GM18505 (cell line): ENCODE data around the gene CELA2B.

Experiments used
- ATAC-seq: cut with Tn5 transposase; IDR thresholded peaks from one replicate; pipeline ENCODE4 v1.9.1; 2021; ENCODE audit not compliant: unreplicated experiment
- POLR2A ChIP-seq: IDR thresholded peaks from 4 replicates; pipeline ENCODE4 v1.6.1; 2011; ENCODE audit warnings: borderline replicate concordance; ENCODE audit not compliant: insufficient read depth, insufficient read length; ENCODE audit errors: extremely low read depth

The CELA2B gene

DNA sequence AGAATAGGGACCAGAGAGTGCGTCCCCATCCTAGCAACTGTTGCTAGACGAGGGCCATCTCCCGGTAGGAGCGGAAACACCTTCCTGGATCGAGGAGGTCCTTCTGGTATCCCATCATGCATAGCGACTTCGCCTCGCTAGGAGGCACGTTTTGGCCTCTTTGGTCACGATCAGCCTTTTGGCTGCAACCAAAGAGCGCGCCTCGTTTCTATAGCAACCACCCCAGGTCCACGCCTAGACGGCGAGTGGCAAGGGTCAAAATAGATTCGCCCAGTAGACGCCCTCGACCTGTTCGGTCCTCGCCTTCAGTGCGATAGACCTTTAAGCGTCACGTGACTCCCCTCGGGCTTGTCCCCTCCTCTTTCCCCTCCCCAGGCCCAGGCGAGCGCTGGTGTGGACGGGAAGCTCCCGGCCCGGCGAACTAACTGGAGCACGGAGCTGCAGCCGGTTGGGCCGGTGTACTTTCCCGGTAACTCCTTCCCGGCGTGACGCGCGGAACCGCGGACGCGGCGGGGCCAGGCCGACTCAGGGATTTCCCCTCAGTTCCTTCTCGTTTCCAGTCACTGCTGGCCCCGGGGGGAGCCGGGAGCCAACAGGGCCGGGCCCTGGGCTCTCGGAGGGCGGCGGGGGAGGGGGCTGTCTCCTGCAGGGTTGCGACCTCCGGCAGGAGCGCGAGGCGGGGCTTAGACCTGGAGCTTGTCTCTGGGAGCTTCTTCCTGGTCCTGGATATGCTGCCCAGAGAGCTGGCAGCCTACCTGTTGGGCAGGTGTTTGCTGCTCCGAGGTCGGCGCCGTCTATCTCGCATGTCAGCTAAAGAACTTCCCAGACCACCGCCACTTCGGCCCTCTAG, 50.8 kb downstream of the CELA2B start, which contains the start of gene DNAJC16:
Gene DNAJC16, plus strand, starts transcription at position 359 of the 850 bp plus-strand sequence. CDS start 2,258 bp downstream, outside the sequence.
- peak; percentile 74 for TF ChIP-seq POLR2A
- ATAC-seq, result peak; percentile 45

DNA sequence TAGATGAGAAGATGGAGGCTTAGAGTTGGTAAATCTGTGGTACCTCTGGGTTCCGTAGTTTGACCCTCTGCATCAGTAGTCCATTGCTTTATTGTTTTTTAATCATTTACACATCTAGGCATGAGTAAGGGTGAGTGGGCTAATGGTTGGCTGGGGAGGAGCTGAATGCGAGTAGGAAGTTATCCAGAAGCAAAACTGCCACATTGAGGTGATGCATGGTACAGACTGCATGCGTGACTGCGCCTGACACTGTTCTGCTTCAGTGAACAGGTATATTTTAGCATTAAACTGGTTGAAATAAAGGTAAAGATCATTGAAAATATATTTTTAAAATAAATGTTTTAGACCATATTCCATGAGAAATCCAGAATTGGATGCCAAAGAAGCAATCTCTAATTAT, 55.1 kb downstream of the CELA2B start:
- ATAC-seq, result no peak
- TF ChIP-seq POLR2A, result no peak

DNA sequence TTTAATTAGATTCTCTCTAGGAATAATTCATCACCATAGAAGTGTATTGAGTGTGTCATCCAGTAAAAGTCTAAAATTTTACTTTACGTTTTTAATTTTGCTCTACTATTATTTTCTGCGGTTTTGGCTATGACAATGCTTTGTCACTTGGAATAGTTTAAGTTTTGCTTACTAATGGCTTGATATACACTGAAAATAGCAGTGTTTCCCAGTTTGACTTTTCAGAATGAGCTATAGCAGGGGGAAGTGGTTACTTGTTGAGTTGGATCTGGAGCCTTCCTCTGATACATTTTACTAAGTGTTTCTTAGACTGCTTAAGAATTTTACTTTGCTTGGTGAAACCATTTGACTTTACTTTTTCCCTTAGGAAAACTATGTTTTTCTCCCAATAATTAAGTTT, 55.8 kb downstream of the CELA2B start:
- TF ChIP-seq POLR2A, result no peak
- ATAC-seq, result no peak

DNA sequence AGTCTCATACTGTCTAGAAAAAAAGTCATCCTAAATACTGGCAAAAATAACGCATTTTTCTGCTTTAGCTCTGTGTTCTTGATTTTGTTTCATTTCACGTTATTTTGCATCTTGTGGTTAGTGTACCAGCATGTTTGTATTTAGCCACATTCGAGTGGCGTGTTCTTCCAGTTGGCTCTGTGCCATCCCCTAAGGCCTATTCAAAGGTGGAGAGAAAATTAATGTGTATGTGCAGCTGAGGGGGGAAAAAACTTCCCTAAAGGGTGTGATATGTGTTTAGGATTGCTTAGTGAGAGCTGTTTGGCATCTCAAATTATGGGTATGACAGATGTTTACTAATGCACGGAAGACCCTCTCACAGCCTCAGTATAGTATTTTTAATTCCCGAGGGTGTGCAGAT, 62.9 kb downstream of the CELA2B start:
- ATAC-seq, result no peak
- TF ChIP-seq POLR2A, result no peak

DNA sequence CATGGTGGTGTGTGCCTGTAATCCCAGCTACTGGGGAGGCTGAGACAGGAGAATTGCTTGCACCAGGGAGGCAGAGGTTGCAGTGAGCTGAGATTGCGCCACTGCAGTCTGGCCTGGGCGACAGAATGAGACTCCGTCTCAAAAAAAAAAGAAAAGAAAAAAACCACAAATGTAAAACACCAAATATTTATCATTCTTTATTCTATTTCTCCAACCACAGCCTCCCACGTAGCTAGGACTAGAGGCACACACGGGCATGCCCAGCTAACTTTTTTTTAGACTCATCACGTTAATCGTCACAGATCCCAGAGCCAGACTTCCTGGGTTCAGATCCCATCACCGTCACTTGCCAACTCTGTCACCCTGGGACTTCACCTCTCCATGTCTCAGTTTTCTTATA, 64.3 kb downstream of the CELA2B start:
- no peak for TF ChIP-seq POLR2A
- ATAC-seq, result no peak
